WTC11 (cell line): Measurements from ENCODE around the gene OR51A4. TPM values are rescaled to one million over a fixed set of nuclear protein-coding genes. Genes with fewer than 3 reads are reported as not detected.
A peak's percentile ranks its signal among the peaks of the same experiment; 100 is the strongest.

Experiments used
- ATAC-seq: fragments of 200-7000 bp; cut with Tn5 transposase; 2 replicates; pipeline ENCODE4 v1.10.0; 2021; ENCODE audit warnings: mild to moderate bottlenecking, moderate library complexity
- CTCF ChIA-PET: fragments of 300-600 bp; sonication (Branson Sonifier 250); formaldehyde crosslinking; loops from one replicate; lab custom pipeline; 2021; ENCODE audit warnings: antibody characterized with exemption; lab: Charles Lee
- POLR2A ChIA-PET: fragments of 350-600 bp; sonication (Branson Sonifier 250); formaldehyde crosslinking; loops from one replicate; lab custom pipeline; 2021; ENCODE audit warnings: antibody characterized with exemption; lab: Charles Lee
- DNase-seq: peaks from one replicate; pipeline ENCODE4 v3.0.0; 2021; ENCODE audit warnings: low spot score
- H3K27ac Mint-ChIP-seq: 2 replicates; pipeline ENCODE4 v1.8.0; 2021; ENCODE audit warnings: mixed read lengths
- H3K27me3 Mint-ChIP-seq: 2 replicates; pipeline ENCODE4 v1.8.0; 2021; ENCODE audit warnings: low read depth, mild to moderate bottlenecking, moderate library complexity, mixed read lengths
- H3K36me3 Mint-ChIP-seq: 2 replicates; pipeline ENCODE4 v1.8.0; 2021; ENCODE audit warnings: mixed read lengths
- H3K4me1 Mint-ChIP-seq: 2 replicates; pipeline ENCODE4 v1.8.0; 2022; ENCODE audit warnings: mixed read lengths
- H3K4me3 Mint-ChIP-seq: 2 replicates; pipeline ENCODE4 v1.8.0; 2021; ENCODE audit warnings: mild to moderate bottlenecking, moderate library complexity, mixed read lengths
- H3K9me3 Mint-ChIP-seq: 2 replicates; pipeline ENCODE4 v1.8.0; 2021; ENCODE audit warnings: mixed read lengths
- CBFB ChIP-seq: sonication (generic); formaldehyde crosslinking; IDR thresholded peaks from 2 replicates; pipeline ENCODE4 v1.8.1; 2022; ENCODE audit warnings: mild to moderate bottlenecking, low read depth, missing genetic modification reagents
- CREB1 ChIP-seq: sonication (generic); formaldehyde crosslinking; IDR thresholded peaks from 2 replicates; pipeline ENCODE4 v1.8.0; 2023; ENCODE audit warnings: mild to moderate bottlenecking, missing genetic modification reagents
- GRHL2 ChIP-seq: fragments of 250-450 bp; sonication (Bioruptor Pico); IDR thresholded peaks from 2 replicates; pipeline ENCODE4 v1.8.0; 2022; ENCODE audit warnings: mild to moderate bottlenecking, moderate library complexity; ENCODE audit not compliant: insufficient replicate concordance, severe bottlenecking
- GTF2I ChIP-seq: fragments of 250-450 bp; sonication (Bioruptor Pico); conservative IDR thresholded peaks from 2 replicates; pipeline ENCODE4 v1.4.0; 2021; ENCODE audit warnings: mild to moderate bottlenecking
- HMGA2 ChIP-seq: fragments of 250-450 bp; sonication (Bioruptor Pico); IDR thresholded peaks from 2 replicates; pipeline ENCODE4 v1.4.0; 2021; ENCODE audit warnings: mild to moderate bottlenecking, moderate library complexity
- KAT7 ChIP-seq: sonication (generic); formaldehyde crosslinking; IDR thresholded peaks from 2 replicates; pipeline ENCODE4 v1.8.1; 2023; ENCODE audit warnings: missing genetic modification reagents, mild to moderate bottlenecking, borderline replicate concordance
- MXD4 ChIP-seq: fragments of 250-450 bp; sonication (Bioruptor Pico); IDR thresholded peaks from 2 replicates; pipeline ENCODE4 v1.8.0; 2021; ENCODE audit warnings: mild to moderate bottlenecking, moderate library complexity, borderline replicate concordance
- NFATC4 ChIP-seq: fragments of 250-450 bp; sonication (Bioruptor Pico); IDR thresholded peaks from 2 replicates; pipeline ENCODE4 v1.9.0; 2021; ENCODE audit warnings: mild to moderate bottlenecking
- NFE2L1 ChIP-seq: sonication (generic); formaldehyde crosslinking; IDR thresholded peaks from 2 replicates; pipeline ENCODE4 v1.8.1; 2023; ENCODE audit warnings: missing genetic modification reagents
- SMAD3 ChIP-seq: sonication (generic); formaldehyde crosslinking; IDR thresholded peaks from 2 replicates; pipeline ENCODE4 v1.8.0; 2022; ENCODE audit warnings: missing genetic modification reagents, mild to moderate bottlenecking, borderline replicate concordance
- SMAD4 ChIP-seq: sonication (generic); formaldehyde crosslinking; IDR thresholded peaks from 2 replicates; pipeline ENCODE4 v1.8.0; 2022; ENCODE audit warnings: mild to moderate bottlenecking, missing genetic modification reagents
- SOX15 ChIP-seq: fragments of 250-450 bp; sonication (Bioruptor Pico); IDR thresholded peaks from 2 replicates; pipeline ENCODE4 v1.9.0; 2021; ENCODE audit warnings: mild to moderate bottlenecking
- TEAD4 ChIP-seq: sonication (generic); formaldehyde crosslinking; IDR thresholded peaks from 2 replicates; pipeline ENCODE4 v1.8.0; 2022; ENCODE audit warnings: mild to moderate bottlenecking, missing genetic modification reagents
- TP53 ChIP-seq: sonication (generic); formaldehyde crosslinking; IDR thresholded peaks from 2 replicates; pipeline ENCODE4 v1.8.1; 2023; ENCODE audit warnings: mild to moderate bottlenecking, missing genetic modification reagents
- ZNF396 ChIP-seq: fragments of 250-450 bp; sonication (Bioruptor Pico); IDR thresholded peaks from 2 replicates; pipeline ENCODE4 v1.8.0; 2021; ENCODE audit warnings: mild to moderate bottlenecking, moderate library complexity, borderline replicate concordance
- ZNF423 ChIP-seq: fragments of 250-450 bp; sonication (Bioruptor Pico); IDR thresholded peaks from 2 replicates; pipeline ENCODE4 v2.1.2; 2022; ENCODE audit warnings: mild to moderate bottlenecking, moderate library complexity
- total RNA-seq: library from RNA; stranded (reverse); gene quantifications from 3 replicates; pipeline ENCODE4 v1.2.3, GENCODE V29; 2021
- TF ChIP-seq, protein P1 (sequence below): sonication (generic); formaldehyde crosslinking; IDR thresholded peaks from 2 replicates; pipeline ENCODE4 v1.8.1; 2022; ENCODE audit warnings: low read depth, mild to moderate bottlenecking, moderate library complexity, missing genetic modification reagents, borderline replicate concordance
- TF ChIP-seq, protein P2 (sequence below): sonication (generic); formaldehyde crosslinking; IDR thresholded peaks from 2 replicates; pipeline ENCODE4 v1.8.0; 2022; ENCODE audit warnings: mild to moderate bottlenecking, missing genetic modification reagents
- TF ChIP-seq, protein P3 (sequence below): sonication (generic); formaldehyde crosslinking; conservative IDR thresholded peaks from 2 replicates; pipeline ENCODE4 v1.8.1; 2023; ENCODE audit warnings: mild to moderate bottlenecking, low read depth, missing genetic modification reagents, moderate library complexity
- TF ChIP-seq, protein P4 (sequence below): sonication (generic); formaldehyde crosslinking; IDR thresholded peaks from 2 replicates; pipeline ENCODE4 v1.8.0; 2022; ENCODE audit warnings: mild to moderate bottlenecking, missing genetic modification reagents

The OR51A4 gene
- total RNA-seq, 1 experiment from 2014 or later, result not detected

DNA sequence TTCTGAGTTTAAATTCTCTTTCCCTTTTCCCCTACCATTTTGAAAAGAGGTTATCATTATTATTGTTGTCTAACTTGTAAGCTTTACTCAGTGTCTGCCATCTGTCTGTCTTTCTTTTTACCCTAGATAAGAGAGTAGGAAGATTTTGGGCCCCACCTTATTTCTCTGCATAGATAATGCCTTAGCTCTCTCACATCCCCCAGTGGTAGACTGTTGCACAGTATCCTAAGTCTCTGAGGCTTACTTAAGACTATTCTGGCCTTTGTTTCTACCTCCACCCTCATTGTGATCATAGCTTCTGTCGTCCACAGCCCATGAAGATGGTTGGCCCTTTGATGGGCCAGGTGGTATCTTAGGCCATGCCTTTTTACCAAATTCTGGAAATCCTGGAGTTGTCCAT, 43.7 kb upstream of the OR51A4 start:
- TF ChIP-seq NFATC4 (CRISPR knock-in tag), result no peak
- TF ChIP-seq NFE2L1, result no peak
- no peak for TF ChIP-seq HMGA2 (CRISPR knock-in tag)
- no peak for TF ChIP-seq TP53
- TF ChIP-seq, protein P1, sequence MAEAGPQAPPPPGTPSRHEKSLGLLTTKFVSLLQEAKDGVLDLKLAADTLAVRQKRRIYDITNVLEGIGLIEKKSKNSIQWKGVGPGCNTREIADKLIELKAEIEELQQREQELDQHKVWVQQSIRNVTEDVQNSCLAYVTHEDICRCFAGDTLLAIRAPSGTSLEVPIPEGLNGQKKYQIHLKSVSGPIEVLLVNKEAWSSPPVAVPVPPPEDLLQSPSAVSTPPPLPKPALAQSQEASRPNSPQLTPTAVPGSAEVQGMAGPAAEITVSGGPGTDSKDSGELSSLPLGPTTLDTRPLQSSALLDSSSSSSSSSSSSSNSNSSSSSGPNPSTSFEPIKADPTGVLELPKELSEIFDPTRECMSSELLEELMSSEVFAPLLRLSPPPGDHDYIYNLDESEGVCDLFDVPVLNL (CRISPR knock-in tag), result no peak
- POLR2A ChIA-PET, result no interaction called here
- H3K4me1 Mint-ChIP-seq, result no peaks in the 10 kb centered on the region
- H3K27ac Mint-ChIP-seq, result no peak overlapping the region
- CTCF ChIA-PET, result interaction anchor here (0.8 to 1.5 kb wide), 4 partner anchors 9 to 804 kb away, joined by 3 to 7 read pairs (median 5); no protein-coding TSS in a partner anchor
- no peak for DNase-seq
- H3K9me3 Mint-ChIP-seq, result no peaks in the 10 kb centered on the region
- no peaks in the 10 kb centered on the region for H3K36me3 Mint-ChIP-seq
- ATAC-seq, result peak; percentile 76; the same call in 1 of the 2 replicates
- H3K4me3 Mint-ChIP-seq, result no peak overlapping the region
- 0 out of 2 replicates have a peak, but pooled peaks cover 3% of the 10 kb centered on the region for H3K27me3 Mint-ChIP-seq

DNA sequence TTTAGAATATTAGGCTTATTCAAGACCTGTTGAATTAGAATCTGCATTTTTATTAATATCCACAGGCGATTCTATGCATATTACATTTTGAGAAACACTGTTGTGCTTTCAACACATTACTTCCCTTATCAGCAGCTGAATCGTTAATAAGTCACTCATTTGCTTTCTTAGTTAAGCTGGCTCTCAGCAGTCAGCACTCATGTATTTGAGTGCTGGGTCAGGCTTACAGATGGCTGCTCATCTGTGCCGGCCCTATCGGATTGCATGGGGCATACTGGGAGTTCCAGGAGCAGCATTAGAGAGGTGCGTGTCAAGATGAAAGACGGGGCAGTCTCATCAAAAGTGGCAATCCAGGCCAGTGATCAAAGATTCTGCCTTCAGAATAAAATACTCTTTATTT, 36.4 kb upstream of the OR51A4 start:
- no peaks in the 10 kb centered on the region for H3K9me3 Mint-ChIP-seq
- POLR2A ChIA-PET, result no interaction called here
- no peak overlapping the region for H3K4me3 Mint-ChIP-seq
- DNase-seq, result no peak
- ATAC-seq, result no peak
- CTCF ChIA-PET, result no interaction called here
- no peaks in the 10 kb centered on the region for H3K36me3 Mint-ChIP-seq
- TF ChIP-seq, protein P2, sequence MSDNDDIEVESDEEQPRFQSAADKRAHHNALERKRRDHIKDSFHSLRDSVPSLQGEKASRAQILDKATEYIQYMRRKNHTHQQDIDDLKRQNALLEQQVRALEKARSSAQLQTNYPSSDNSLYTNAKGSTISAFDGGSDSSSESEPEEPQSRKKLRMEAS, result no peak
- TF ChIP-seq ZNF423, result no peak
- TF ChIP-seq, protein P1 (CRISPR knock-in tag), result no peak
- no peak for TF ChIP-seq HMGA2 (CRISPR knock-in tag)
- TF ChIP-seq, protein P3, sequence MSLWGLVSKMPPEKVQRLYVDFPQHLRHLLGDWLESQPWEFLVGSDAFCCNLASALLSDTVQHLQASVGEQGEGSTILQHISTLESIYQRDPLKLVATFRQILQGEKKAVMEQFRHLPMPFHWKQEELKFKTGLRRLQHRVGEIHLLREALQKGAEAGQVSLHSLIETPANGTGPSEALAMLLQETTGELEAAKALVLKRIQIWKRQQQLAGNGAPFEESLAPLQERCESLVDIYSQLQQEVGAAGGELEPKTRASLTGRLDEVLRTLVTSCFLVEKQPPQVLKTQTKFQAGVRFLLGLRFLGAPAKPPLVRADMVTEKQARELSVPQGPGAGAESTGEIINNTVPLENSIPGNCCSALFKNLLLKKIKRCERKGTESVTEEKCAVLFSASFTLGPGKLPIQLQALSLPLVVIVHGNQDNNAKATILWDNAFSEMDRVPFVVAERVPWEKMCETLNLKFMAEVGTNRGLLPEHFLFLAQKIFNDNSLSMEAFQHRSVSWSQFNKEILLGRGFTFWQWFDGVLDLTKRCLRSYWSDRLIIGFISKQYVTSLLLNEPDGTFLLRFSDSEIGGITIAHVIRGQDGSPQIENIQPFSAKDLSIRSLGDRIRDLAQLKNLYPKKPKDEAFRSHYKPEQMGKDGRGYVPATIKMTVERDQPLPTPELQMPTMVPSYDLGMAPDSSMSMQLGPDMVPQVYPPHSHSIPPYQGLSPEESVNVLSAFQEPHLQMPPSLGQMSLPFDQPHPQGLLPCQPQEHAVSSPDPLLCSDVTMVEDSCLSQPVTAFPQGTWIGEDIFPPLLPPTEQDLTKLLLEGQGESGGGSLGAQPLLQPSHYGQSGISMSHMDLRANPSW (CRISPR knock-in tag), result no peak
- no peaks in the 10 kb centered on the region for H3K4me1 Mint-ChIP-seq
- H3K27me3 Mint-ChIP-seq, result no peaks in the 10 kb centered on the region
- H3K27ac Mint-ChIP-seq, result no peak overlapping the region

DNA sequence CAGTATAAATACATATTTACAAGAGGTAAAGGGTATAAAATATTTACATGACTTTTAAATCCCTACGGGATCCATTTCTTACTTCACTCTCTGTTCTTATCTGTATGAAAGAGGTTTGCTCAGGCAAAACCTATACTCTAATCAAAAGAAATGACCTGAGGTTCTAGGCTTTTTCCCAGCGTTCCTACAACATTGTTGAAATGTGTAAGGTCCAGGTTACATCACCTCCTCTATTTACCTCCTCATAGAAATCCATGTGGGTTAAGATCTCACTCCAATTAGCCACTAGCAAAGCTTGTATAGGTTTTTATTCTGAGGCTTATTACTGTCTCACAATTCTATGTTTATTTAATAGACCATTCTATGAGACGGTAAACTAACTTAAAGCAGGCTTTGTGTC, 35.3 kb upstream of the OR51A4 start:
- no peak overlapping the region for H3K27ac Mint-ChIP-seq
- no peak for ATAC-seq

DNA sequence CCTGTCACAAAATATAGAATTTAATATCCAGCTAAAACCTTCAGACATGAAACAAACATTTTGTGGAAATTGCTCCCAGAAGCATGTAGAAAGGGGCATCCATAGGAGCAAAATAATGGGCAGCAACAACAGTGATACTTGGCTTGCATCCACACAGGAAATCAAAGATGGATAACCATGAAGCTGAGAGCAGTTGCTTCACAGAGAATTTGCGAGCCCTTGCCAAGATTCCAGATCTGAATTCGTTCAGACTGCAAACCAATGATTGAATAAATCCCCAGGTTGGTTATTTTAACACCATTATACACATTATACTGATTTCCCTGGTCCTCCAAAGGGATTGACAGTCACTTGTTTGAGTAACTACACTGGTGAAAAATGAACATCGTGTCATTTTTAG, 31.6 kb upstream of the OR51A4 start:
- CTCF ChIA-PET, result no interaction called here
- peaks cover 4% of the 10 kb centered on the region for H3K9me3 Mint-ChIP-seq
- DNase-seq, result no peak
- TF ChIP-seq CREB1 (CRISPR knock-in tag) (no peak), SMAD3 (CRISPR knock-in tag) (no peak), GTF2I (no peak), ZNF423 (no peak), KAT7 (CRISPR knock-in tag) (no peak), CBFB (CRISPR knock-in tag) (no peak), GRHL2 (CRISPR knock-in tag) (no peak), ZNF396 (no peak), SMAD4 (no peak), TEAD4 (no peak), SOX15 (no peak)
- TF ChIP-seq, protein P4, sequence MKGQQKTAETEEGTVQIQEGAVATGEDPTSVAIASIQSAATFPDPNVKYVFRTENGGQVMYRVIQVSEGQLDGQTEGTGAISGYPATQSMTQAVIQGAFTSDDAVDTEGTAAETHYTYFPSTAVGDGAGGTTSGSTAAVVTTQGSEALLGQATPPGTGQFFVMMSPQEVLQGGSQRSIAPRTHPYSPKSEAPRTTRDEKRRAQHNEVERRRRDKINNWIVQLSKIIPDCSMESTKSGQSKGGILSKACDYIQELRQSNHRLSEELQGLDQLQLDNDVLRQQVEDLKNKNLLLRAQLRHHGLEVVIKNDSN (CRISPR knock-in tag), result no peak

More for the DNA sequence above, 35.3 kb upstream of the OR51A4 start:
- ChIA-PET CTCF (no interaction called here), POLR2A (no interaction called here)
- Mint-ChIP-seq H3K4me3 (no peak overlapping the region), H3K9me3 (peaks cover 4% of the 10 kb centered on the region), H3K27me3 (no peaks in the 10 kb centered on the region), H3K4me1 (no peaks in the 10 kb centered on the region), H3K36me3 (no peaks in the 10 kb centered on the region)
- DNase-seq, result no peak
- TF ChIP-seq TEAD4 (no peak), NFATC4 (CRISPR knock-in tag) (no peak), MXD4 (CRISPR knock-in tag) (no peak)
- TF ChIP-seq, protein P1 (CRISPR knock-in tag), result no peak

More for the DNA sequence above, 31.6 kb upstream of the OR51A4 start:
- no peak for ATAC-seq
- no peak overlapping the region for H3K27ac Mint-ChIP-seq
- H3K36me3 Mint-ChIP-seq, result no peaks in the 10 kb centered on the region
- H3K27me3 Mint-ChIP-seq, result no peaks in the 10 kb centered on the region; the same call in 1 of the 2 replicates
- POLR2A ChIA-PET, result no interaction called here
- no peak overlapping the region for H3K4me3 Mint-ChIP-seq
- H3K4me1 Mint-ChIP-seq, result no peaks in the 10 kb centered on the region
